ENCODE results near the gene MON2.
"Not testable (repeated sequence)": the region's sequence is repeated elsewhere in the genome, so short reads cannot be mapped to it uniquely, and the experiment has no call there.

- not testable (repeated sequence) for TF ChIP-seq POLR2AphosphoS5, CTCF, POLR2A (IDR thresholded peaks at IDR 0.05)
These were observed 3.4 kb upstream of the MON2 start for GRCh38 chr12:62463252-62463651.
